HepG2 (cell line): ENCODE results near the gene BORCS5. TPM values are rescaled to one million over a fixed set of nuclear protein-coding genes. Genes with fewer than 3 reads are reported as not detected.

ENCODE experiments used
- AGO1 ChIP-seq: fragments of 200-400 bp; formaldehyde crosslinking; IDR thresholded peaks from 2 replicates; pipeline ENCODE4 v1.6.1; 2017; ENCODE audit warnings: mild to moderate bottlenecking, low read depth, low read length, moderate library complexity; ENCODE audit not compliant: poor library complexity, severe bottlenecking
- BCL6 ChIP-seq: IDR thresholded peaks from 2 replicates; pipeline ENCODE4 v1.6.1; 2016; ENCODE audit warnings: missing genetic modification reagents, missing compliant biosample characterization
- KDM2A ChIP-seq: sonication (generic); formaldehyde crosslinking; IDR thresholded peaks from 2 replicates; pipeline ENCODE4 v1.4.0; 2020; ENCODE audit warnings: low read depth, missing genetic modification reagents, borderline replicate concordance
- RARA ChIP-seq: IDR thresholded peaks from 2 replicates; pipeline ENCODE4 v1.6.1; 2016; ENCODE audit warnings: missing genetic modification reagents, missing compliant biosample characterization
- SALL1 ChIP-seq: sonication (generic); formaldehyde crosslinking; IDR thresholded peaks from 2 replicates; pipeline ENCODE4 v1.8.0; 2022; ENCODE audit warnings: mild to moderate bottlenecking, missing genetic modification reagents
- SRY ChIP-seq: sonication (generic); formaldehyde crosslinking; IDR thresholded peaks from 2 replicates; pipeline ENCODE4 v1.8.0; 2022; ENCODE audit warnings: mild to moderate bottlenecking, missing genetic modification reagents
- ZBTB7B ChIP-seq: sonication (generic); formaldehyde crosslinking; IDR thresholded peaks from 2 replicates; pipeline ENCODE4 v1.4.0; 2020; ENCODE audit warnings: missing genetic modification reagents
- ZNF577 ChIP-seq: sonication (generic); formaldehyde crosslinking; IDR thresholded peaks from 2 replicates; pipeline ENCODE4 v1.4.0; 2020; ENCODE audit warnings: mild to moderate bottlenecking, low read depth, missing genetic modification reagents, borderline replicate concordance
- ZNF747 ChIP-seq: sonication (generic); formaldehyde crosslinking; IDR thresholded peaks from 2 replicates; pipeline ENCODE4 v1.8.1; 2023; ENCODE audit warnings: missing genetic modification reagents, mild to moderate bottlenecking, borderline replicate concordance
- ZNF749 ChIP-seq: sonication (generic); formaldehyde crosslinking; IDR thresholded peaks from 2 replicates; pipeline ENCODE4 v1.8.0; 2022; ENCODE audit warnings: mild to moderate bottlenecking, missing genetic modification reagents, moderate library complexity, borderline replicate concordance
- ZNF878 ChIP-seq: sonication (generic); formaldehyde crosslinking; IDR thresholded peaks from 2 replicates; pipeline ENCODE4 v1.8.1; 2023; ENCODE audit warnings: mild to moderate bottlenecking, missing genetic modification reagents, moderate library complexity
- polyA plus RNA-seq, 8 experiments: library from polyadenylated mRNA; depleted of rRNA in 3 of 8; stranded (reverse) in 7 of 8; unstranded in 1 of 8; fragments of >200 nt; fragmentation: Illumina TruSeq in 4 of 8; extraction: Trizol in 4 of 8; gene quantifications; 2 replicates each; pipeline versions ENCODE4 v1.2.1 to v1.2.3, GENCODE V29; 2011 to 2016; ENCODE audit warnings: low read depth in 4 of 8, missing spikeins in 1 of 8, mixed read lengths in 1 of 8; ENCODE audit not compliant: insufficient read depth in 1 of 8
- total RNA-seq, 5 experiments: library from RNA; depleted of rRNA; stranded (reverse); fragments of >200 nt; fragmentation: Illumina TruSeq; extraction: Trizol; gene quantifications; 2 replicates each; pipeline ENCODE4 v1.2.3, GENCODE V29; 2016; ENCODE audit warnings: low read depth in 1 of 5
- TF ChIP-seq, protein P1 (sequence below): sonication (generic); formaldehyde crosslinking; IDR thresholded peaks from 2 replicates; pipeline ENCODE4 v1.4.0; 2020; ENCODE audit warnings: mild to moderate bottlenecking, missing genetic modification reagents, borderline replicate concordance
- TF ChIP-seq, protein P2 (sequence below): sonication (generic); formaldehyde crosslinking; IDR thresholded peaks from 2 replicates; pipeline ENCODE4 v1.4.0; 2020; ENCODE audit warnings: missing genetic modification reagents, mild to moderate bottlenecking, borderline replicate concordance
- TF ChIP-seq, protein P3 (sequence below): sonication (generic); formaldehyde crosslinking; IDR thresholded peaks from 2 replicates; pipeline ENCODE4 v1.5.0; 2020; ENCODE audit warnings: mild to moderate bottlenecking, missing genetic modification reagents, moderate library complexity
- TF ChIP-seq, protein P4 (sequence below): sonication (generic); formaldehyde crosslinking; IDR thresholded peaks from 2 replicates; pipeline ENCODE4 v1.4.0; 2020; ENCODE audit warnings: mild to moderate bottlenecking, missing genetic modification reagents
- TF ChIP-seq, protein P5 (sequence below): IDR thresholded peaks from 2 replicates; pipeline ENCODE4 v1.6.1; 2016; ENCODE audit warnings: low read depth, borderline replicate concordance
- TF ChIP-seq, protein P6 (sequence below): sonication (generic); formaldehyde crosslinking; IDR thresholded peaks from 2 replicates; pipeline ENCODE4 v1.4.0; 2020; ENCODE audit warnings: missing genetic modification reagents

Gene BORCS5
- total and polyA plus RNA-seq, 2 of the 13 experiments (the other 11 are each of a cell fraction or from before 2014, with no cell fraction given) = 3.9 to 4.7 TPM

DNA sequence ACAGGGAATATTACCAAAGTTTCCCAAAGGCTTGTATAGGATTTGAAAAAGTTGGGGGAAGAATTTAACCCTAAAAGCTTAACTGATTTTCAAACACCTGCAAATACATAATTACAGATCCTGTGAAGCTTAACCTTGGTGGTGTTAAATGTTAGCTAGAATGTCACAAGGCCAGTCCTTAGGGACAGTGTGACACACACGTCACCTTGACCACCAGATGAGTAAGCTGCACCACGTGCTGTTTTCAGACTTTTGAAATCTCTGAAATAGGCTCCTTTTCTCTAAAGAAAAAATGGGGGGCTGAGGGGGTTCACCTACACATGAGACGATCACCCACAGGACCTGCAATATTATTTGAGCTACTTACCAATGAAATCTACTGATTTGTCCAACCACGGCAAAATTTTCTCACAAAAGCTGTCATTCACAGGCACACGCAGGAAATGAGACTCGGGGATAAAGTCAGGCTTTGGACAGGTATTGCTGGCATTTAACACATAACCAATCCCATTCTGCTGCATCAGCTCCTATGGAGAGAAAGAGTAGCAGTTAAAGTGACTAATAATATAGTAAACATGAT lies 129.9 kb downstream of the BORCS5 start (continued):
- TF ChIP-seq, protein P1, sequence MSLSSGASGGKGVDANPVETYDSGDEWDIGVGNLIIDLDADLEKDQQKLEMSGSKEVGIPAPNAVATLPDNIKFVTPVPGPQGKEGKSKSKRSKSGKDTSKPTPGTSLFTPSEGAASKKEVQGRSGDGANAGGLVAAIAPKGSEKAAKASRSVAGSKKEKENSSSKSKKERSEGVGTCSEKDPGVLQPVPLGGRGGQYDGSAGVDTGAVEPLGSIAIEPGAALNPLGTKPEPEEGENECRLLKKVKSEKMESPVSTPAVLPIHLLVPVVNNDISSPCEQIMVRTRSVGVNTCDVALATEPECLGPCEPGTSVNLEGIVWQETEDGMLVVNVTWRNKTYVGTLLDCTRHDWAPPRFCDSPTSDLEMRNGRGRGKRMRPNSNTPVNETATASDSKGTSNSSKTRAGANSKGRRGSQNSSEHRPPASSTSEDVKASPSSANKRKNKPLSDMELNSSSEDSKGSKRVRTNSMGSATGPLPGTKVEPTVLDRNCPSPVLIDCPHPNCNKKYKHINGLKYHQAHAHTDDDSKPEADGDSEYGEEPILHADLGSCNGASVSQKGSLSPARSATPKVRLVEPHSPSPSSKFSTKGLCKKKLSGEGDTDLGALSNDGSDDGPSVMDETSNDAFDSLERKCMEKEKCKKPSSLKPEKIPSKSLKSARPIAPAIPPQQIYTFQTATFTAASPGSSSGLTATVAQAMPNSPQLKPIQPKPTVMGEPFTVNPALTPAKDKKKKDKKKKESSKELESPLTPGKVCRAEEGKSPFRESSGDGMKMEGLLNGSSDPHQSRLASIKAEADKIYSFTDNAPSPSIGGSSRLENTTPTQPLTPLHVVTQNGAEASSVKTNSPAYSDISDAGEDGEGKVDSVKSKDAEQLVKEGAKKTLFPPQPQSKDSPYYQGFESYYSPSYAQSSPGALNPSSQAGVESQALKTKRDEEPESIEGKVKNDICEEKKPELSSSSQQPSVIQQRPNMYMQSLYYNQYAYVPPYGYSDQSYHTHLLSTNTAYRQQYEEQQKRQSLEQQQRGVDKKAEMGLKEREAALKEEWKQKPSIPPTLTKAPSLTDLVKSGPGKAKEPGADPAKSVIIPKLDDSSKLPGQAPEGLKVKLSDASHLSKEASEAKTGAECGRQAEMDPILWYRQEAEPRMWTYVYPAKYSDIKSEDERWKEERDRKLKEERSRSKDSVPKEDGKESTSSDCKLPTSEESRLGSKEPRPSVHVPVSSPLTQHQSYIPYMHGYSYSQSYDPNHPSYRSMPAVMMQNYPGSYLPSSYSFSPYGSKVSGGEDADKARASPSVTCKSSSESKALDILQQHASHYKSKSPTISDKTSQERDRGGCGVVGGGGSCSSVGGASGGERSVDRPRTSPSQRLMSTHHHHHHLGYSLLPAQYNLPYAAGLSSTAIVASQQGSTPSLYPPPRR = no peak
- no peak for TF ChIP-seq ZNF878
- TF ChIP-seq SRY (CRISPR knock-in tag) = no peak
- no peak for TF ChIP-seq ZNF577 (CRISPR knock-in tag)
- TF ChIP-seq BCL6 (CRISPR knock-in tag) = no peak; the same call in 1 of the 2 replicates
- TF ChIP-seq ZNF749 (CRISPR knock-in tag) = no peak
- TF ChIP-seq, protein P2, sequence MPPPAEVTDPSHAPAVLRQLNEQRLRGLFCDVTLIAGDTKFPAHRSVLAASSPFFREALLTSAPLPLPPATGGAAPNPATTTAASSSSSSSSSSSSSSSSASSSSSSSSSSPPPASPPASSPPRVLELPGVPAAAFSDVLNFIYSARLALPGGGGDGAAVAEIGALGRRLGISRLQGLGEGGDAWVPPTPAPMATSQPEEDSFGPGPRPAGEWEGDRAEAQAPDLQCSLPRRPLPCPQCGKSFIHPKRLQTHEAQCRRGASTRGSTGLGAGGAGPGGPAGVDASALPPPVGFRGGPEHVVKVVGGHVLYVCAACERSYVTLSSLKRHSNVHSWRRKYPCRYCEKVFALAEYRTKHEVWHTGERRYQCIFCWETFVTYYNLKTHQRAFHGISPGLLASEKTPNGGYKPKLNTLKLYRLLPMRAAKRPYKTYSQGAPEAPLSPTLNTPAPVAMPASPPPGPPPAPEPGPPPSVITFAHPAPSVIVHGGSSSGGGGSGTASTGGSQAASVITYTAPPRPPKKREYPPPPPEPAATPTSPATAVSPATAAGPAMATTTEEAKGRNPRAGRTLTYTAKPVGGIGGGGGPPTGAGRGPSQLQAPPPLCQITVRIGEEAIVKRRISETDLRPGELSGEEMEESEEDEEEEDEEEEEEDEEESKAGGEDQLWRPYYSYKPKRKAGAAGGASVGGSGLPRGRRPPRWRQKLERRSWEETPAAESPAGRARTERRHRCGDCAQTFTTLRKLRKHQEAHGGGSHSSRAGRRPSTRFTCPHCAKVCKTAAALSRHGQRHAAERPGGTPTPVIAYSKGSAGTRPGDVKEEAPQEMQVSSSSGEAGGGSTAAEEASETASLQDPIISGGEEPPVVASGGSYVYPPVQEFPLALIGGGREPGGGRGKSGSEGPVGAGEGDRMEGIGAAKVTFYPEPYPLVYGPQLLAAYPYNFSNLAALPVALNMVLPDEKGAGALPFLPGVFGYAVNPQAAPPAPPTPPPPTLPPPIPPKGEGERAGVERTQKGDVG (CRISPR knock-in tag) = no peak
- TF ChIP-seq, protein P3, sequence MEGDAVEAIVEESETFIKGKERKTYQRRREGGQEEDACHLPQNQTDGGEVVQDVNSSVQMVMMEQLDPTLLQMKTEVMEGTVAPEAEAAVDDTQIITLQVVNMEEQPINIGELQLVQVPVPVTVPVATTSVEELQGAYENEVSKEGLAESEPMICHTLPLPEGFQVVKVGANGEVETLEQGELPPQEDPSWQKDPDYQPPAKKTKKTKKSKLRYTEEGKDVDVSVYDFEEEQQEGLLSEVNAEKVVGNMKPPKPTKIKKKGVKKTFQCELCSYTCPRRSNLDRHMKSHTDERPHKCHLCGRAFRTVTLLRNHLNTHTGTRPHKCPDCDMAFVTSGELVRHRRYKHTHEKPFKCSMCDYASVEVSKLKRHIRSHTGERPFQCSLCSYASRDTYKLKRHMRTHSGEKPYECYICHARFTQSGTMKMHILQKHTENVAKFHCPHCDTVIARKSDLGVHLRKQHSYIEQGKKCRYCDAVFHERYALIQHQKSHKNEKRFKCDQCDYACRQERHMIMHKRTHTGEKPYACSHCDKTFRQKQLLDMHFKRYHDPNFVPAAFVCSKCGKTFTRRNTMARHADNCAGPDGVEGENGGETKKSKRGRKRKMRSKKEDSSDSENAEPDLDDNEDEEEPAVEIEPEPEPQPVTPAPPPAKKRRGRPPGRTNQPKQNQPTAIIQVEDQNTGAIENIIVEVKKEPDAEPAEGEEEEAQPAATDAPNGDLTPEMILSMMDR = no peak
- TF ChIP-seq KDM2A (CRISPR knock-in tag) = no peak
- no peak for TF ChIP-seq ZBTB7B (CRISPR knock-in tag)
- TF ChIP-seq RARA (CRISPR knock-in tag) = peak; percentile 57; the same call in 1 of the 2 replicates
- TF ChIP-seq SALL1 (CRISPR knock-in tag) = peak; percentile 52; the same call in 1 of the 2 replicates
- TF ChIP-seq AGO1 = no peak
- TF ChIP-seq, protein P4, sequence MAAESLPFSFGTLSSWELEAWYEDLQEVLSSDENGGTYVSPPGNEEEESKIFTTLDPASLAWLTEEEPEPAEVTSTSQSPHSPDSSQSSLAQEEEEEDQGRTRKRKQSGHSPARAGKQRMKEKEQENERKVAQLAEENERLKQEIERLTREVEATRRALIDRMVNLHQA = no peak
- TF ChIP-seq ZNF747 = no peak
- TF ChIP-seq, protein P5, sequence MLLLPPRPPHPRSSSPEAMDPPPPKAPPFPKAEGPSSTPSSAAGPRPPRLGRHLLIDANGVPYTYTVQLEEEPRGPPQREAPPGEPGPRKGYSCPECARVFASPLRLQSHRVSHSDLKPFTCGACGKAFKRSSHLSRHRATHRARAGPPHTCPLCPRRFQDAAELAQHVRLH (CRISPR knock-in tag) = no peak
- TF ChIP-seq, protein P6, sequence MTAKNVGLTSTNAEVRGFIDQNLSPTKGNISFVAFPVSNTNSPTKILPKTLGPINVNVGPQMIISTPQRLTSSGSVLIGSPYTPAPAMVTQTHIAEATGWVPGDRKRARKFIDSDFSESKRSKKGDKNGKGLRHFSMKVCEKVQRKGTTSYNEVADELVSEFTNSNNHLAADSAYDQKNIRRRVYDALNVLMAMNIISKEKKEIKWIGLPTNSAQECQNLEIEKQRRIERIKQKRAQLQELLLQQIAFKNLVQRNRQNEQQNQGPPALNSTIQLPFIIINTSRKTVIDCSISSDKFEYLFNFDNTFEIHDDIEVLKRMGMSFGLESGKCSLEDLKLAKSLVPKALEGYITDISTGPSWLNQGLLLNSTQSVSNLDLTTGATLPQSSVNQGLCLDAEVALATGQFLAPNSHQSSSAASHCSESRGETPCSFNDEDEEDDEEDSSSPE = peak; percentile 16; the same call in 1 of the 2 replicates
